HEK293 (cell line): ENCODE results near the gene LIMA1.

ENCODE experiments used
- CTCF ChIA-PET: fragments of 350-600 bp; formaldehyde crosslinking; extraction: SDS; loops from one replicate; lab custom pipeline; 2021; ENCODE audit warnings: antibody characterized with exemption; lab: Yijun Ruan, JAX
- POLR2A ChIA-PET: fragments of 300-600 bp; formaldehyde crosslinking; extraction: SDS; loops from one replicate; lab custom pipeline; 2020; ENCODE audit warnings: antibody characterized with exemption, inconsistent platforms; lab: Yijun Ruan, JAX
- H3K27ac ChIP-seq: fragments of 200-500 bp; sonication (Bioruptor generic); 2 replicates; pipeline ENCODE4 v1.5.1; 2014; ENCODE audit warnings: low read depth, low read length, control low read depth, inconsistent platforms; ENCODE audit errors: extremely low read depth
- H3K36me3 ChIP-seq, 2 experiments: fragments of 200-500 bp in 1 of 2; sonication (Bioruptor generic) in 1 of 2; 1 replicate in 1 of 2; 2 replicates in 1 of 2; pipeline ENCODE4 v1.5.1; 2014 to 2017; ENCODE audit warnings: inconsistent platforms in 2 of 2, low read length in 2 of 2; ENCODE audit not compliant: control insufficient read depth in 2 of 2, insufficient read depth in 1 of 2
- H3K4me1 ChIP-seq: fragments of 200-500 bp; sonication (Bioruptor generic); 2 replicates; pipeline ENCODE4 v1.5.1; 2014; ENCODE audit warnings: mild to moderate bottlenecking, low read length, inconsistent platforms; ENCODE audit not compliant: control insufficient read depth, insufficient read depth
- H3K4me3 ChIP-seq: 2 replicates; pipeline ENCODE4 v1.5.1; 2011; ENCODE audit warnings: low read depth, mild to moderate bottlenecking, control low read depth, low read length, moderate library complexity
- H3K9me3 ChIP-seq: fragments of 200-500 bp; sonication (Bioruptor generic); 2 replicates; pipeline ENCODE4 v1.5.1; 2014; ENCODE audit warnings: low read depth, low read length, inconsistent platforms; ENCODE audit not compliant: control insufficient read depth, insufficient read depth
- FEZF1 ChIP-seq: fragments of 450-650 bp; formaldehyde crosslinking; IDR thresholded peaks from 2 replicates; pipeline ENCODE4 v1.5.1; 2016; ENCODE audit warnings: missing biosample characterization, missing genetic modification characterization
- IKZF3 ChIP-seq: fragments of 450-650 bp; IDR thresholded peaks from 2 replicates; pipeline ENCODE4 v1.5.0; 2018; ENCODE audit warnings: missing biosample characterization, mild to moderate bottlenecking, missing genetic modification characterization, moderate library complexity
- KLF8 ChIP-seq: fragments of 450-650 bp; formaldehyde crosslinking; IDR thresholded peaks from 2 replicates; pipeline ENCODE4 v1.5.1; 2016; ENCODE audit warnings: missing biosample characterization, missing genetic modification characterization
- MYNN ChIP-seq: fragments of 450-650 bp; formaldehyde crosslinking; IDR thresholded peaks from 2 replicates; pipeline ENCODE4 v1.5.1; 2016; ENCODE audit warnings: missing biosample characterization, missing genetic modification characterization, borderline replicate concordance
- OSR2 ChIP-seq: fragments of 450-650 bp; formaldehyde crosslinking; IDR thresholded peaks from 2 replicates; pipeline ENCODE4 v1.5.1; 2016; ENCODE audit warnings: missing biosample characterization, missing genetic modification characterization
- PRDM1 ChIP-seq: fragments of 450-650 bp; formaldehyde crosslinking; IDR thresholded peaks from 2 replicates; pipeline ENCODE4; 2016; ENCODE audit warnings: missing biosample characterization, missing genetic modification characterization
- ZNF184 ChIP-seq: fragments of 450-650 bp; IDR thresholded peaks from 2 replicates; pipeline ENCODE4 v1.5.1; 2018; ENCODE audit warnings: missing biosample characterization, mild to moderate bottlenecking, missing genetic modification characterization
- ZNF202 ChIP-seq: fragments of 450-650 bp; formaldehyde crosslinking; IDR thresholded peaks from 2 replicates; pipeline ENCODE4 v1.5.1; 2016; ENCODE audit warnings: missing biosample characterization, missing genetic modification characterization, borderline replicate concordance
- ZNF394 ChIP-seq: fragments of 450-650 bp; formaldehyde crosslinking; IDR thresholded peaks from 2 replicates; pipeline ENCODE4 v1.5.1; 2016; ENCODE audit warnings: missing biosample characterization, missing genetic modification characterization, mild to moderate bottlenecking, moderate library complexity, borderline replicate concordance
- ZNF621 ChIP-seq: fragments of 450-650 bp; formaldehyde crosslinking; IDR thresholded peaks from 2 replicates; pipeline ENCODE4 v1.5.1; 2017; ENCODE audit warnings: missing biosample characterization, missing genetic modification characterization
- ZNF660 ChIP-seq: fragments of 450-650 bp; IDR thresholded peaks from 2 replicates; pipeline ENCODE4 v1.5.1; 2018; ENCODE audit warnings: missing biosample characterization, mild to moderate bottlenecking, missing genetic modification characterization
- ZNF664 ChIP-seq: fragments of 450-650 bp; formaldehyde crosslinking; IDR thresholded peaks from 2 replicates; pipeline ENCODE4 v1.5.1; 2016; ENCODE audit warnings: missing biosample characterization, missing genetic modification characterization
- TF ChIP-seq, protein P1 (sequence below): fragments of 450-650 bp; formaldehyde crosslinking; IDR thresholded peaks from 2 replicates; pipeline ENCODE4 v1.5.1; 2017; ENCODE audit warnings: missing biosample characterization, mild to moderate bottlenecking, missing genetic modification characterization, moderate library complexity
- TF ChIP-seq, protein P2 (sequence below): fragments of 450-650 bp; formaldehyde crosslinking; IDR thresholded peaks from 2 replicates; pipeline ENCODE4 v1.5.0; 2017; ENCODE audit warnings: missing biosample characterization, missing genetic modification characterization, borderline replicate concordance
- TF ChIP-seq, protein P3 (sequence below): fragments of 450-650 bp; formaldehyde crosslinking; IDR thresholded peaks from 2 replicates; pipeline ENCODE4 v1.5.1; 2016; ENCODE audit warnings: missing biosample characterization, missing genetic modification characterization, borderline replicate concordance
- TF ChIP-seq, protein P4 (sequence below): fragments of 450-650 bp; formaldehyde crosslinking; IDR thresholded peaks from 2 replicates; pipeline ENCODE4 v1.5.1; 2016; ENCODE audit warnings: missing biosample characterization, missing genetic modification characterization, borderline replicate concordance

Gene LIMA1

DNA sequence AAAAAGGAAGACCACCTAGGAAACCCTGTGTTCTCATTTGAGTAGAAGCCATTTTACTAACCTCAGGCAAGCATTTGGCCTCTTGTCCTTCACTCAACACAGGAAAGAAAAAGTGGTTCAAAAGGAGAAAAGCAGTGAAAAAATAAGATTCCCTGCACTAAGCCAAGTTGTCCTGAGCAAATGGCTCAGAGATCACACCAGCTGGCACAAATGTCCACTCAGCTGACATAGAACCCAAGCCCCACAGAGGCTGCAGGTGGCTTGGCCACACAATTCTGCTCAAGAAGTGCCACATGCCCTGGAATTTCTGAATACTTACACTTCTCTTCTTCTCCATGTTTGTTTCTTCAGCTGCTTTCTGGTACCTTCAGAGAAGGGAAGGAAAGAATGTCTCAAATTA lies 52.0 kb downstream of the LIMA1 start:
- ChIA-PET POLR2A (interaction anchor here (0.6 kb wide), 1 partner anchor 1042 kb away, joined by 3 read pairs; the partner anchor contains the start of gene TUBA1A), CTCF (interaction anchor here (1.0 kb wide), 1 partner anchor 27 kb away, joined by 4 read pairs; no protein-coding TSS in a partner anchor)
- H3K4me1 ChIP-seq = peaks cover 4% of the 10 kb centered on the region; the same call in 1 of the 2 replicates
- TF ChIP-seq PRDM1 (tag by site-specific recombination) = peak; percentile 63
- TF ChIP-seq ZNF621 (tag by site-specific recombination) = no peak
- TF ChIP-seq, protein P1, sequence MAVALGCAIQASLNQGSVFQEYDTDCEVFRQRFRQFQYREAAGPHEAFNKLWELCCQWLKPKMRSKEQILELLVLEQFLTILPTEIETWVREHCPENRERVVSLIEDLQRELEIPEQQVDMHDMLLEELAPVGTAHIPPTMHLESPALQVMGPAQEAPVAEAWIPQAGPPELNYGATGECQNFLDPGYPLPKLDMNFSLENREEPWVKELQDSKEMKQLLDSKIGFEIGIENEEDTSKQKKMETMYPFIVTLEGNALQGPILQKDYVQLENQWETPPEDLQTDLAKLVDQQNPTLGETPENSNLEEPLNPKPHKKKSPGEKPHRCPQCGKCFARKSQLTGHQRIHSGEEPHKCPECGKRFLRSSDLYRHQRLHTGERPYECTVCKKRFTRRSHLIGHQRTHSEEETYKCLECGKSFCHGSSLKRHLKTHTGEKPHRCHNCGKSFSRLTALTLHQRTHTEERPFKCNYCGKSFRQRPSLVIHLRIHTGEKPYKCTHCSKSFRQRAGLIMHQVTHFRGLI = peak; percentile 85
- no peak for TF ChIP-seq ZNF184
- no peak for TF ChIP-seq ZNF202
- no peak overlapping the region for H3K27ac ChIP-seq
- H3K4me3 ChIP-seq = no peak overlapping the region
- H3K9me3 ChIP-seq = no peaks in the 10 kb centered on the region
- no peaks in the 10 kb centered on the region; a peak in 1 of 3 replicates for H3K36me3 ChIP-seq

DNA sequence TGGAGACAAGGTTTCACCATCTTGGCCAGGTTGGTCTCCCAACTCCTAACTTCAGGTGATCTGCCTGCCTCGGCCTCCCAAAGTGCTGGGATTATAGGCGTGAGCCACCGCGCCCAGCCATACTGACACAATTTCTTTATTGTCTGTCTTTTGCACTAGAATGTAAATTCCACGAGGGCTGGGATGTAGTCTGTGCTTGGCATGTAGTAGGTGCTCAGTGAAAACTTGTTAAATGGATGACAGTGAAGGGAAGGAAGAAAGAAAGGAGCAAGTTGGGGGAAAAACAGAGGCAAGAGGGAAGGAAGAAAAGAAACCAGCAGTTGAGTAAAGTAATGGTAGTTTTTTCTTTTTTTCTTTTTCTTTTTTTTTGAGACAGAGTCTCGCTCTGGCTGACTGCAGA lies 53.1 kb downstream of the LIMA1 start:
- ChIA-PET CTCF (no interaction called here), POLR2A (no interaction called here)
- no peaks in the 10 kb centered on the region for H3K9me3 ChIP-seq
- peaks cover 4% of the 10 kb centered on the region; the same call in 1 of the 2 replicates for H3K4me1 ChIP-seq
- no peak overlapping the region for H3K27ac ChIP-seq
- no peak overlapping the region for H3K4me3 ChIP-seq
- no peaks in the 10 kb centered on the region; a peak in 1 of 3 replicates for H3K36me3 ChIP-seq
- peak; percentile 91 for TF ChIP-seq ZNF664 (tag by site-specific recombination)
- TF ChIP-seq, protein P2, sequence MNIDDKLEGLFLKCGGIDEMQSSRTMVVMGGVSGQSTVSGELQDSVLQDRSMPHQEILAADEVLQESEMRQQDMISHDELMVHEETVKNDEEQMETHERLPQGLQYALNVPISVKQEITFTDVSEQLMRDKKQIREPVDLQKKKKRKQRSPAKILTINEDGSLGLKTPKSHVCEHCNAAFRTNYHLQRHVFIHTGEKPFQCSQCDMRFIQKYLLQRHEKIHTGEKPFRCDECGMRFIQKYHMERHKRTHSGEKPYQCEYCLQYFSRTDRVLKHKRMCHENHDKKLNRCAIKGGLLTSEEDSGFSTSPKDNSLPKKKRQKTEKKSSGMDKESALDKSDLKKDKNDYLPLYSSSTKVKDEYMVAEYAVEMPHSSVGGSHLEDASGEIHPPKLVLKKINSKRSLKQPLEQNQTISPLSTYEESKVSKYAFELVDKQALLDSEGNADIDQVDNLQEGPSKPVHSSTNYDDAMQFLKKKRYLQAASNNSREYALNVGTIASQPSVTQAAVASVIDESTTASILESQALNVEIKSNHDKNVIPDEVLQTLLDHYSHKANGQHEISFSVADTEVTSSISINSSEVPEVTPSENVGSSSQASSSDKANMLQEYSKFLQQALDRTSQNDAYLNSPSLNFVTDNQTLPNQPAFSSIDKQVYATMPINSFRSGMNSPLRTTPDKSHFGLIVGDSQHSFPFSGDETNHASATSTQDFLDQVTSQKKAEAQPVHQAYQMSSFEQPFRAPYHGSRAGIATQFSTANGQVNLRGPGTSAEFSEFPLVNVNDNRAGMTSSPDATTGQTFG = no peak

DNA sequence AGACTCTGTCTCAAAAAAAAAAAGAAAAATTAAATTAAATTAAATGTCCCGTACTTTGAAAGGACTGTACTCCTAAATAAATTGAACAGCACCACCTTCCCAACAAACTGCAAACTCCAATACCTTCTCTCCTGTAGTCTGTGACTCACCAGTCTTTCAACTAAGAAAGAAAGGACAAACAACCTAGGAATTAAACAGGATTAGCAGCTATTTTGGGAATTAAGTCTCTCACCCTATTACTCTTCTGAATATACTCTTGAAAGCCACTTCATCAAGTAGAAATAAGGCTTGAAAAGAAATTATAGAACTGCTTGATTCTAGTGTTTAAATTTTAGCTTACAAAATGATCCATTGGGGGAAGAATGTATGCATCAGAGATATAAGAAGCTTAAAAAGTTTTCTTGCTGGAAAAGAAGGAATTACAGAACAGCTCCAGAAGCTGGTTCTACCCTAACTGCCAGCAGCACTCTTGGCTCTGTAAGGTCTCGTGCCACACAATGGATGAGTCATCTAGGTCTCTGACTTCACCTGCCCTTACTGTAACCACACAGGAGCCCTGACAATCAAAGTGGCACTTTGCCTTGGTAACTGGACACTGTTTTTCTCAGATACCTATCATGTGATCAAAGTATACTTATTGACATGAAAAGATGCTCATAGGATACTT lies 59.2 kb downstream of the LIMA1 start:
- ChIA-PET CTCF (interaction anchor here (0.6 to 1.3 kb wide), 6 partner anchors 12 to 542 kb away, joined by 3 to 4 read pairs (median 3); no protein-coding TSS in a partner anchor), POLR2A (interaction anchor here (0.6 kb wide), 1 partner anchor 27 kb away, joined by 3 read pairs; no protein-coding TSS in a partner anchor)
- H3K4me1 ChIP-seq = peaks cover 22% of the 10 kb centered on the region
- no peaks in the 10 kb centered on the region; a peak in 1 of 3 replicates for H3K36me3 ChIP-seq
- no peaks in the 10 kb centered on the region for H3K9me3 ChIP-seq
- no peak overlapping the region for H3K4me3 ChIP-seq
- H3K27ac ChIP-seq = peak overlapping the region; percentile 12; the same call in 1 of the 2 replicates
- TF ChIP-seq, protein P3, sequence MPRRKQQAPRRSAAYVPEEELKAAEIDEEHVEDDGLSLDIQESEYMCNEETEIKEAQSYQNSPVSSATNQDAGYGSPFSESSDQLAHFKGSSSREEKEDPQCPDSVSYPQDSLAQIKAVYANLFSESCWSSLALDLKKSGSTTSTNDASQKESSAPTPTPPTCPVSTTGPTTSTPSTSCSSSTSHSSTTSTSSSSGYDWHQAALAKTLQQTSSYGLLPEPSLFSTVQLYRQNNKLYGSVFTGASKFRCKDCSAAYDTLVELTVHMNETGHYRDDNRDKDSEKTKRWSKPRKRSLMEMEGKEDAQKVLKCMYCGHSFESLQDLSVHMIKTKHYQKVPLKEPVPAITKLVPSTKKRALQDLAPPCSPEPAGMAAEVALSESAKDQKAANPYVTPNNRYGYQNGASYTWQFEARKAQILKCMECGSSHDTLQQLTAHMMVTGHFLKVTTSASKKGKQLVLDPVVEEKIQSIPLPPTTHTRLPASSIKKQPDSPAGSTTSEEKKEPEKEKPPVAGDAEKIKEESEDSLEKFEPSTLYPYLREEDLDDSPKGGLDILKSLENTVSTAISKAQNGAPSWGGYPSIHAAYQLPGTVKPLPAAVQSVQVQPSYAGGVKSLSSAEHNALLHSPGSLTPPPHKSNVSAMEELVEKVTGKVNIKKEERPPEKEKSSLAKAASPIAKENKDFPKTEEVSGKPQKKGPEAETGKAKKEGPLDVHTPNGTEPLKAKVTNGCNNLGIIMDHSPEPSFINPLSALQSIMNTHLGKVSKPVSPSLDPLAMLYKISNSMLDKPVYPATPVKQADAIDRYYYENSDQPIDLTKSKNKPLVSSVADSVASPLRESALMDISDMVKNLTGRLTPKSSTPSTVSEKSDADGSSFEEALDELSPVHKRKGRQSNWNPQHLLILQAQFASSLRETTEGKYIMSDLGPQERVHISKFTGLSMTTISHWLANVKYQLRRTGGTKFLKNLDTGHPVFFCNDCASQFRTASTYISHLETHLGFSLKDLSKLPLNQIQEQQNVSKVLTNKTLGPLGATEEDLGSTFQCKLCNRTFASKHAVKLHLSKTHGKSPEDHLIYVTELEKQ (tag by site-specific recombination) = peak; percentile 52; the same call in 1 of the 2 replicates
- peak; percentile 90 for TF ChIP-seq OSR2 (tag by site-specific recombination)
- TF ChIP-seq IKZF3 (tag by site-specific recombination) = no peak
- peak; percentile 34; the same call in 1 of the 2 replicates for TF ChIP-seq ZNF394 (tag by site-specific recombination)
- TF ChIP-seq ZNF660 (tag by site-specific recombination) = 0 out of 2 replicates have a peak, but pooled peaks have one; percentile 60
- TF ChIP-seq KLF8 (tag by site-specific recombination) = peak; percentile 53; the same call in 1 of the 2 replicates
- 0 out of 2 replicates have a peak, but pooled peaks have one; percentile 22 for TF ChIP-seq FEZF1 (tag by site-specific recombination)
- 0 out of 2 replicates have a peak, but pooled peaks have one; percentile 18 for TF ChIP-seq MYNN (tag by site-specific recombination)
- TF ChIP-seq, protein P4, sequence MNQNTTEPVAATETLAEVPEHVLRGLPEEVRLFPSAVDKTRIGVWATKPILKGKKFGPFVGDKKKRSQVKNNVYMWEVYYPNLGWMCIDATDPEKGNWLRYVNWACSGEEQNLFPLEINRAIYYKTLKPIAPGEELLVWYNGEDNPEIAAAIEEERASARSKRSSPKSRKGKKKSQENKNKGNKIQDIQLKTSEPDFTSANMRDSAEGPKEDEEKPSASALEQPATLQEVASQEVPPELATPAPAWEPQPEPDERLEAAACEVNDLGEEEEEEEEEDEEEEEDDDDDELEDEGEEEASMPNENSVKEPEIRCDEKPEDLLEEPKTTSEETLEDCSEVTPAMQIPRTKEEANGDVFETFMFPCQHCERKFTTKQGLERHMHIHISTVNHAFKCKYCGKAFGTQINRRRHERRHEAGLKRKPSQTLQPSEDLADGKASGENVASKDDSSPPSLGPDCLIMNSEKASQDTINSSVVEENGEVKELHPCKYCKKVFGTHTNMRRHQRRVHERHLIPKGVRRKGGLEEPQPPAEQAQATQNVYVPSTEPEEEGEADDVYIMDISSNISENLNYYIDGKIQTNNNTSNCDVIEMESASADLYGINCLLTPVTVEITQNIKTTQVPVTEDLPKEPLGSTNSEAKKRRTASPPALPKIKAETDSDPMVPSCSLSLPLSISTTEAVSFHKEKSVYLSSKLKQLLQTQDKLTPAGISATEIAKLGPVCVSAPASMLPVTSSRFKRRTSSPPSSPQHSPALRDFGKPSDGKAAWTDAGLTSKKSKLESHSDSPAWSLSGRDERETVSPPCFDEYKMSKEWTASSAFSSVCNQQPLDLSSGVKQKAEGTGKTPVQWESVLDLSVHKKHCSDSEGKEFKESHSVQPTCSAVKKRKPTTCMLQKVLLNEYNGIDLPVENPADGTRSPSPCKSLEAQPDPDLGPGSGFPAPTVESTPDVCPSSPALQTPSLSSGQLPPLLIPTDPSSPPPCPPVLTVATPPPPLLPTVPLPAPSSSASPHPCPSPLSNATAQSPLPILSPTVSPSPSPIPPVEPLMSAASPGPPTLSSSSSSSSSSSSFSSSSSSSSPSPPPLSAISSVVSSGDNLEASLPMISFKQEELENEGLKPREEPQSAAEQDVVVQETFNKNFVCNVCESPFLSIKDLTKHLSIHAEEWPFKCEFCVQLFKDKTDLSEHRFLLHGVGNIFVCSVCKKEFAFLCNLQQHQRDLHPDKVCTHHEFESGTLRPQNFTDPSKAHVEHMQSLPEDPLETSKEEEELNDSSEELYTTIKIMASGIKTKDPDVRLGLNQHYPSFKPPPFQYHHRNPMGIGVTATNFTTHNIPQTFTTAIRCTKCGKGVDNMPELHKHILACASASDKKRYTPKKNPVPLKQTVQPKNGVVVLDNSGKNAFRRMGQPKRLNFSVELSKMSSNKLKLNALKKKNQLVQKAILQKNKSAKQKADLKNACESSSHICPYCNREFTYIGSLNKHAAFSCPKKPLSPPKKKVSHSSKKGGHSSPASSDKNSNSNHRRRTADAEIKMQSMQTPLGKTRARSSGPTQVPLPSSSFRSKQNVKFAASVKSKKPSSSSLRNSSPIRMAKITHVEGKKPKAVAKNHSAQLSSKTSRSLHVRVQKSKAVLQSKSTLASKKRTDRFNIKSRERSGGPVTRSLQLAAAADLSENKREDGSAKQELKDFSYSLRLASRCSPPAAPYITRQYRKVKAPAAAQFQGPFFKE (tag by site-specific recombination) = no peak
